Measurements from ENCODE around the gene FRMD4B.

FRMD4B gene

DNA sequence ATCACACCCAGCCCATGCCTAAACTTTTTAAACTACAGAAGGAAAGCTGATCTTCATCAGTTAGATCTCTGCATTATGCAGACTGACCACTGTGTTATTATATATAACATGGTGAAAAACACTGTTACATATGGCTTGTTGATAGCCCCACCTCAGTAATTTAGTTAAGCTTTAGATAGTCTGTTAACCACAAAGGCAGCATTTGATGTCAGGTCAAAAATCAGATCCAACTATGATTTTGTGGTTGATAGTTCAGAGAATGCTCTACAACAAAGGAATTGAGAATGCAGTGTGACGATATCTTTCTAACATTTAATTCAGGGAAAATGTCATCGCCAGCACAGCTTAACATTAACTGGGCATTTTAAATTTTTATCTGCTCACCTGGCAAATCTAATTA, 225.8 kb downstream of the FRMD4B start:
- Histone ChIP-seq H3K4me1 (no peaks in the 10 kb centered on the region), H3K9me3 (no peaks in the 10 kb centered on the region), H3K27ac (no peak overlapping the region), H3K4me3 (no peak overlapping the region), H3K27me3 (peaks cover 0 to 5% of the 10 kb centered on the region in 2 donors), H3K36me3 (no peaks in the 10 kb centered on the region)
- intact Hi-C loops (cut with DNase I; ENCODE audit: low total_unique reads) = loop anchor here (10.0 kb wide), 1 partner anchor 255 kb away; no protein-coding TSS in a partner anchor
- TF ChIP-seq, protein P1, sequence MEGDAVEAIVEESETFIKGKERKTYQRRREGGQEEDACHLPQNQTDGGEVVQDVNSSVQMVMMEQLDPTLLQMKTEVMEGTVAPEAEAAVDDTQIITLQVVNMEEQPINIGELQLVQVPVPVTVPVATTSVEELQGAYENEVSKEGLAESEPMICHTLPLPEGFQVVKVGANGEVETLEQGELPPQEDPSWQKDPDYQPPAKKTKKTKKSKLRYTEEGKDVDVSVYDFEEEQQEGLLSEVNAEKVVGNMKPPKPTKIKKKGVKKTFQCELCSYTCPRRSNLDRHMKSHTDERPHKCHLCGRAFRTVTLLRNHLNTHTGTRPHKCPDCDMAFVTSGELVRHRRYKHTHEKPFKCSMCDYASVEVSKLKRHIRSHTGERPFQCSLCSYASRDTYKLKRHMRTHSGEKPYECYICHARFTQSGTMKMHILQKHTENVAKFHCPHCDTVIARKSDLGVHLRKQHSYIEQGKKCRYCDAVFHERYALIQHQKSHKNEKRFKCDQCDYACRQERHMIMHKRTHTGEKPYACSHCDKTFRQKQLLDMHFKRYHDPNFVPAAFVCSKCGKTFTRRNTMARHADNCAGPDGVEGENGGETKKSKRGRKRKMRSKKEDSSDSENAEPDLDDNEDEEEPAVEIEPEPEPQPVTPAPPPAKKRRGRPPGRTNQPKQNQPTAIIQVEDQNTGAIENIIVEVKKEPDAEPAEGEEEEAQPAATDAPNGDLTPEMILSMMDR (IDR thresholded peaks at IDR 0.05) = no peak
- DNase-seq = no peak

DNA sequence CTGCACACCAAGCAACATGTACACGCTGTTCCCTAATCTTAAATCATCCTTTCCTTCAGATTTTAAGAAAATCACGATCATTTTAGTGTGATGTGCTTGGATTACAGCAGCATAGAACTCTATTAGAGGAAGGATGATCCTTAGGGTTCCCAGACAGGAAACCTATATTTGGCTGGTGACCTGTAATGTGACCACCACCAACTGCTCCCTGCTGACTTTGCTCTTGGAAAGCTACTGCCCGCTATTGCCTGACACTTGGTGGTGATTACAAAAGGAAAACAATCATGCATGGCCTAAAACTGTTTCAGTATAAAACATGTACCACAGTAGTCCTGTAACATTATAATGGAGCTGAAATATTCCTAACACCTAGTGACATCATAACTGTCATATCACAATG, 236.3 kb downstream of the FRMD4B start:
- TF ChIP-seq, protein P1 (IDR thresholded peaks at IDR 0.05) = no peak
- no peaks in the 10 kb centered on the region for H3K27me3 ChIP-seq
- DNase-seq = no peak
- intact Hi-C loops (cut with DNase I; ENCODE audit: low total_unique reads) = no loop called here
- no peak overlapping the region for H3K4me3 ChIP-seq
- H3K27ac ChIP-seq = no peak overlapping the region
- H3K36me3 ChIP-seq = no peaks in the 10 kb centered on the region
- H3K4me1 ChIP-seq = no peaks in the 10 kb centered on the region
- no peaks in the 10 kb centered on the region for H3K9me3 ChIP-seq

DNA sequence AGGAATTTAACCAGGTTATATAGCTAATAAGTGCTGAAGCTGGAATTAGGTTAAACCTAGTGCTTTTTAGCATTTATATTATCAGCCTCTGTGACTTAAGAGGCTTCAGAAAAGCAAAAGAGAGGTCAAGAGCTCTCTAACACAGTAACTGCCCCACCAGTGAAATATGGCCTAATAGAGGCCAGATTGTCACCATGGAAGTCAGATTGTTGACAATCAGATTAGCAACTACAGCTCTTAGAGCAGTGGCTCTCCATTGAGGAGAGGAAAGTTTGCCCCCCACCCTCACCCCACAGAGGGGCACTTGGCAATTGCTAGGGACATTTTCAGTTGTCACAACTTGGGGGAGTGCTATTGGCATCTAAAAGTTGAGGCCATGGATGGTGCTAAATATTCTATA, 240.2 kb downstream of the FRMD4B start:
- no peak overlapping the region for H3K4me3 ChIP-seq
- H3K4me1 ChIP-seq = no peaks in the 10 kb centered on the region
- no peaks in the 10 kb centered on the region for H3K9me3 ChIP-seq
- TF ChIP-seq, protein P1 (IDR thresholded peaks at IDR 0.05) = no peak
- H3K36me3 ChIP-seq = no peaks in the 10 kb centered on the region
- H3K27me3 ChIP-seq = peaks cover 0 to under 1% of the 10 kb centered on the region in 2 donors
- intact Hi-C loops (cut with DNase I; ENCODE audit: low total_unique reads) = no loop called here
- DNase-seq = no peak
- H3K27ac ChIP-seq = no peak overlapping the region

DNA sequence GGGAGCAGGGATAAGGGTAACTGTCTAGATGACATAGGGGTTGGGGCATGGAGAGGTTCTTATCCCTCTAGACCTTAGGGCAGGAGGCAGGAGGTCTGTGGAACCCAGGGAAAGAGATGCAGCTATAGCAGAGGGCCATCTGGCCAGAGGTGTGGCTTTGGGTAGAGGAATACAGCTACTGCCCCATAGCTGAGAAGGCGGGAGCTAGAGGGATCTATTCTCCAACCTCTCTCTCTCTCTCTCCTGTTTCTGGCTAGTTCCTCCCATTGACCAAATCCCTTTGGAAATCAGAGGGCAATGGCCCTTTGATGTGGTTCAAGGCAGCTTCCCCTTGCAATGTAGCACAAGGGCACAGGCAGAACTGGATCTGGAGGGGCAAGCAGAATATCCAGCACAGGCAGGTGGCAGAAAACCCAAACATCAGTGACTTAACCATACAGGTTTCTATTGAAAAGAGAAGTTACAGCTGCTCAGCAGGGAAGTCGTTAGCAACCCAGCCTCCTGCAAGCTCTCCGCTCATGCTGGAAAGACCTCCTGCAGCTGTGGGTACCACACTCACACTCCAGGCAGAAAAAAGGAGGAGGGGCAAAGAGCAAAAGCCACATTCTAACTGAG, 241.2 kb downstream of the FRMD4B start:
- Histone ChIP-seq H3K27me3 (peaks cover 0 to 4% of the 10 kb centered on the region in 2 donors), H3K27ac (no peak overlapping the region), H3K36me3 (no peaks in the 10 kb centered on the region), H3K4me1 (no peaks in the 10 kb centered on the region), H3K9me3 (no peaks in the 10 kb centered on the region), H3K4me3 (no peak overlapping the region)
- no peak for DNase-seq
- TF ChIP-seq, protein P1 (IDR thresholded peaks at IDR 0.05) = no peak
- intact Hi-C loops (cut with DNase I; ENCODE audit: low total_unique reads) = no loop called here

DNA sequence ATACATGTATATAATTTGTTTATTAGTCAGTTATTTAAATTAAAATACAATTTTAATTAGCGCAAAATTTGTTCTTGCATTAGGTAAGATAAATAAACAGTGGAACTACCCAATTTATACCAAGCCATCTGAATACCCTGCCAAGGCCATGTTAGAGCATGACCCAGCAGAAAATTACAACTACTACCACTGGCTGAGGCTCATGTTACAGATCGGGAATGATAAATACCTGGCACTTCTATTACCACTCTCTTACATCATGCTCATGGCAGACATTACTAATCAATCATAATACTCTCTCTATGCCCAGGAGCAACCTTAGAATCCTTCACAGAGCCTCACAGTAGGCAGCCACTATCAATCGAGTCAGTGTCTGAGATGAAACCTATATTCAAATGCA, 242.3 kb downstream of the FRMD4B start:
- TF ChIP-seq, protein P1 (IDR thresholded peaks at IDR 0.05) = no peak
- intact Hi-C loops (cut with DNase I; ENCODE audit: low total_unique reads) = no loop called here
- H3K4me1 ChIP-seq = no peaks in the 10 kb centered on the region
- no peak overlapping the region for H3K27ac ChIP-seq
- no peak for DNase-seq
- peaks cover 0 to 4% of the 10 kb centered on the region in 2 donors for H3K27me3 ChIP-seq
- H3K4me3 ChIP-seq = no peak overlapping the region
- no peaks in the 10 kb centered on the region for H3K9me3 ChIP-seq
- H3K36me3 ChIP-seq = no peaks in the 10 kb centered on the region
